Mesenchymal stem cell (in vitro differentiated cells and primary cell): Measurements from ENCODE around the gene TSPAN11.

ENCODE experiments used
- DNase-seq: peaks from one replicate; pipeline ENCODE4 v3.0.0-alpha.2; 2013
- H2AFZ ChIP-seq: one replicate; pipeline ENCODE4 v1.6.1; 2013; ENCODE audit warnings: low read depth, mild to moderate bottlenecking, control low read depth, inconsistent platforms, low read length, moderate library complexity
- H2AK5ac ChIP-seq: 2 replicates; pipeline ENCODE4 v1.6.1; 2013; ENCODE audit warnings: low read length, moderate library complexity, mild to moderate bottlenecking, inconsistent platforms; ENCODE audit not compliant: severe bottlenecking
- H2BK120ac ChIP-seq: one replicate; pipeline ENCODE4 v1.6.1; 2013; ENCODE audit warnings: low read depth, mild to moderate bottlenecking, inconsistent platforms, low read length, moderate library complexity
- H2BK12ac ChIP-seq, 2 experiments: one replicate each; pipeline ENCODE4 v1.6.1; 2013; ENCODE audit warnings: inconsistent platforms in 2 of 2, low read length in 2 of 2, mild to moderate bottlenecking in 2 of 2, moderate library complexity in 2 of 2, control low read depth in 1 of 2
- H2BK15ac ChIP-seq: one replicate; pipeline ENCODE4 v1.6.1; 2013; ENCODE audit warnings: mild to moderate bottlenecking, low read depth, inconsistent platforms; ENCODE audit not compliant: poor library complexity, severe bottlenecking
- H2BK5ac ChIP-seq: 2 replicates; pipeline ENCODE4 v1.6.1; 2013; ENCODE audit warnings: low read depth, mild to moderate bottlenecking, low read length, control low read depth, inconsistent platforms; ENCODE audit not compliant: poor library complexity, severe bottlenecking
- H3K14ac ChIP-seq, 2 experiments: one replicate each; pipeline ENCODE4 v1.6.1; 2013; ENCODE audit warnings: inconsistent platforms in 2 of 2, low read length in 2 of 2, control low read depth in 1 of 2, mild to moderate bottlenecking in 1 of 2, moderate library complexity in 1 of 2
- H3K18ac ChIP-seq, 2 experiments: one replicate each; pipeline ENCODE4 v1.6.1; 2013; ENCODE audit warnings: inconsistent platforms in 2 of 2, low read length in 2 of 2, control low read depth in 1 of 2, low read depth in 1 of 2, mild to moderate bottlenecking in 1 of 2
- H3K23ac ChIP-seq, 2 experiments: one replicate each; pipeline ENCODE4 v1.6.1; 2013; ENCODE audit warnings: inconsistent platforms in 2 of 2, low read length in 2 of 2, mild to moderate bottlenecking in 2 of 2, moderate library complexity in 2 of 2, control low read depth in 1 of 2
- H3K27ac ChIP-seq: 2 replicates; pipeline ENCODE4 v1.5.1; 2013; ENCODE audit warnings: mild to moderate bottlenecking, moderate library complexity, low read length, control low read depth, inconsistent platforms; ENCODE audit not compliant: poor library complexity, severe bottlenecking
- H3K27me3 ChIP-seq, 2 experiments: 2 replicates each; pipeline versions ENCODE4 v1.6.1 to v1.7.0; 2013; ENCODE audit warnings: low read length in 2 of 2, mild to moderate bottlenecking in 2 of 2, moderate library complexity in 2 of 2, control low read depth in 1 of 2, inconsistent platforms in 1 of 2; ENCODE audit not compliant: control insufficient read depth in 1 of 2, insufficient read depth in 1 of 2
- H3K36me3 ChIP-seq, 2 experiments: 2 replicates each; pipeline versions ENCODE4 v1.6.1 to v1.7.0; 2013; ENCODE audit warnings: low read length in 2 of 2, control low read depth in 1 of 2, inconsistent platforms in 1 of 2, low read depth in 1 of 2, mild to moderate bottlenecking in 1 of 2; ENCODE audit not compliant: insufficient read depth in 2 of 2, control insufficient read depth in 1 of 2
- H3K4ac ChIP-seq, 2 experiments: one replicate each; pipeline ENCODE4 v1.6.1; 2013; ENCODE audit warnings: inconsistent platforms in 2 of 2, low read length in 2 of 2, mild to moderate bottlenecking in 2 of 2, moderate library complexity in 2 of 2, control low read depth in 1 of 2, low read depth in 1 of 2
- H3K4me1 ChIP-seq: 2 replicates; pipeline ENCODE4 v1.6.1; 2013; ENCODE audit warnings: low read depth, low read length, control low read depth; ENCODE audit not compliant: control insufficient read depth, insufficient read depth
- H3K4me2 ChIP-seq: 2 replicates; pipeline ENCODE4 v1.6.1; 2013; ENCODE audit warnings: low read length, mild to moderate bottlenecking, inconsistent platforms; ENCODE audit not compliant: poor library complexity, severe bottlenecking
- H3K4me3 ChIP-seq, 2 experiments: 2 replicates each; pipeline versions ENCODE4 v1.5.1 to v1.7.0; 2013; ENCODE audit warnings: low read length in 2 of 2, mild to moderate bottlenecking in 2 of 2, control low read depth in 1 of 2, low read depth in 1 of 2; ENCODE audit not compliant: insufficient read depth in 1 of 2
- H3K79me1 ChIP-seq: replicated peaks from 2 replicates; pipeline ENCODE4 v1.6.1; 2013; ENCODE audit warnings: mild to moderate bottlenecking, control low read depth, low read length, inconsistent platforms; ENCODE audit not compliant: poor library complexity, severe bottlenecking
- H3K9ac ChIP-seq: 2 replicates; pipeline ENCODE4 v1.7.0; 2013; ENCODE audit warnings: mild to moderate bottlenecking, low read length, moderate library complexity
- H3K9me3 ChIP-seq: 2 replicates; pipeline ENCODE4 v1.7.0; 2013; ENCODE audit warnings: mild to moderate bottlenecking, low read length; ENCODE audit not compliant: control insufficient read depth
- H4K8ac ChIP-seq: one replicate; pipeline ENCODE4 v1.6.1; 2013; ENCODE audit warnings: inconsistent platforms, mild to moderate bottlenecking, low read length, moderate library complexity
- H4K91ac ChIP-seq: one replicate; pipeline ENCODE4 v1.6.1; 2013; ENCODE audit warnings: mild to moderate bottlenecking, low read length, inconsistent platforms
- WGBS: methylation state at CpG from one replicate; pipeline ENCODE4 v1.1.7; 2013; ENCODE audit warnings: mixed read lengths; 5-methylcytosine and 5-hydroxymethylcytosine counted together

TSPAN11 gene

GRCh38 chr12:30991466-30991865, 64.9 kb downstream of the TSPAN11 start:
- Histone ChIP-seq H2BK5ac (no peak overlapping the region), H3K18ac (no peak overlapping the region), H4K91ac (no peak overlapping the region), H3K4ac (no peak overlapping the region), H3K4me2 (no peak overlapping the region), H3K79me1 (no peaks in the 10 kb centered on the region), H3K14ac (no peak overlapping the region), H3K27ac (no peak overlapping the region), H3K9ac (no peak overlapping the region), H2AK5ac (no peak overlapping the region), H3K4me3 (no peak overlapping the region), H3K27me3 (no peaks in the 10 kb centered on the region), H3K4me1 (peaks cover 19% of the 10 kb centered on the region), H3K9me3 (no peaks in the 10 kb centered on the region), H2BK15ac (no peak overlapping the region), H3K23ac (no peak overlapping the region), H2BK12ac (no peak overlapping the region), H2AFZ (no peak overlapping the region), H3K36me3 (no peaks in the 10 kb centered on the region), H2BK120ac (no peak overlapping the region), H4K8ac (no peak overlapping the region)
- DNase-seq: no peak
- WGBS: 93% methylated on average over 4 of the region's 4 CpGs

- no peaks in the 10 kb centered on the region for H3K36me3 ChIP-seq
- peak overlapping the region in 1 of 2 experiments; percentile 51 for H3K18ac ChIP-seq
- H3K27ac ChIP-seq: no peak overlapping the region
- H3K9me3 ChIP-seq: no peaks in the 10 kb centered on the region
- H2BK120ac ChIP-seq: no peak overlapping the region
- H3K4me2 ChIP-seq: no peak overlapping the region
- no peak overlapping the region for H2BK5ac ChIP-seq
- WGBS: 95% methylated on average over 4 of the region's 4 CpGs
- H2AK5ac ChIP-seq: peak overlapping the region; percentile 20
- DNase-seq: no peak
- H3K14ac ChIP-seq: no peak overlapping the region
- H4K8ac ChIP-seq: no peak overlapping the region
- H3K4me3 ChIP-seq: no peak overlapping the region
- H2AFZ ChIP-seq: no peak overlapping the region
- H3K4me1 ChIP-seq: peaks cover 24% of the 10 kb centered on the region
- H2BK15ac ChIP-seq: peak overlapping the region; percentile 7
- no peak overlapping the region for H3K4ac ChIP-seq
- H3K9ac ChIP-seq: no peak overlapping the region
- H3K27me3 ChIP-seq: no peaks in the 10 kb centered on the region
- peak overlapping the region in 1 of 2 experiments; percentile 40 for H2BK12ac ChIP-seq
- no peak overlapping the region for H3K23ac ChIP-seq
- no peaks in the 10 kb centered on the region for H3K79me1 ChIP-seq
- H4K91ac ChIP-seq: peak overlapping the region; percentile 55
Observed at GRCh38 chr12:30992381-30992780, 65.8 kb downstream of the TSPAN11 start.

DNA sequence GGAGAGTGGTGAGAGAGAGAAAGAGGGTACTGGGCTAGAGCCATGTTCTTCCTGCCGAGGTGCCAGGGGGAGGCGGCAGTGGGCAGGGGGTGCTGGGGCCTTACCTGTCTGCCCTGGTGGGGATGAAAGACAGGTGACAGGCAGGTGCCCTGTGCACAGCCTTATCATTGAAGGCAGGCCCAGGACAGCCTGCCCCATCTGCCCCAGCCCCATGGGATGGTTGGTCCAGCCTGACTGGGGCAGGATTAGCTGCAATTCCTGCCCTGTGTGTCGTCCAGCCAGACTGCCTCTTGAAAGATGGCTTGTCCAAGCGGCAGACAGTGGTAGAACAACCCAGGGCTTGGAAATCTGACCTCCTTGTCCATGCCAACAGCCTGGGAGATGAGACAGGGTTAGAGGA, 67.2 kb downstream of the TSPAN11 start:
- Histone ChIP-seq H3K18ac (peak overlapping the region; percentile 39 to 58), H2BK12ac (peak overlapping the region in 1 of 2 experiments; percentile 87), H3K4me2 (no peak overlapping the region), H3K23ac (no peak overlapping the region), H3K27ac (no peak overlapping the region), H3K27me3 (no peaks in the 10 kb centered on the region), H4K8ac (no peak overlapping the region), H2AK5ac (no peak overlapping the region), H2AFZ (no peak overlapping the region), H4K91ac (no peak overlapping the region), H3K36me3 (no peaks in the 10 kb centered on the region), H3K79me1 (no peaks in the 10 kb centered on the region), H3K4me1 (peaks cover 28% of the 10 kb centered on the region), H3K9ac (no peak overlapping the region), H3K14ac (peak overlapping the region in 1 of 2 experiments; percentile 19), H2BK15ac (peak overlapping the region; percentile 17), H2BK120ac (peak overlapping the region; percentile 9), H3K4me3 (no peak overlapping the region), H3K9me3 (no peaks in the 10 kb centered on the region), H2BK5ac (no peak overlapping the region), H3K4ac (peak overlapping the region in 1 of 2 experiments; percentile 11)
- no peak for DNase-seq
- WGBS: 92% methylated on average over 4 of the region's 4 CpGs

- no peak overlapping the region for H3K9ac ChIP-seq
- H3K4ac ChIP-seq: peak overlapping the region in 1 of 2 experiments; percentile 11
- H3K4me1 ChIP-seq: peaks cover 26% of the 10 kb centered on the region
- peak overlapping the region in 1 of 2 experiments; percentile 35 for H3K14ac ChIP-seq
- H3K9me3 ChIP-seq: no peaks in the 10 kb centered on the region
- no peaks in the 10 kb centered on the region for H3K36me3 ChIP-seq
- H3K18ac ChIP-seq: peak overlapping the region in 1 of 2 experiments; percentile 8
- H4K91ac ChIP-seq: peak overlapping the region; percentile 14
- H2AFZ ChIP-seq: no peak overlapping the region
- 87% methylated on average over 11 of the region's 13 CpGs for WGBS
- H3K79me1 ChIP-seq: no peaks in the 10 kb centered on the region
- peak overlapping the region; percentile 10 for H4K8ac ChIP-seq
- H2BK15ac ChIP-seq: peak overlapping the region; percentile 87
- H3K23ac ChIP-seq: no peak overlapping the region
- DNase-seq: no peak
- no peak overlapping the region for H2BK5ac ChIP-seq
- no peaks in the 10 kb centered on the region for H3K27me3 ChIP-seq
- H2AK5ac ChIP-seq: peak overlapping the region; percentile 23
- no peak overlapping the region for H3K27ac ChIP-seq
- H2BK120ac ChIP-seq: peak overlapping the region; percentile 9
- H2BK12ac ChIP-seq: peak overlapping the region in 1 of 2 experiments; percentile 87
- H3K4me3 ChIP-seq: no peak overlapping the region
- no peak overlapping the region for H3K4me2 ChIP-seq
Observed at GRCh38 chr12:30994274-30994673, 67.7 kb downstream of the TSPAN11 start.
